ENCODE data around the gene ECSCR.
A peak's percentile ranks its signal among the peaks of the same experiment; 100 is the strongest.
"Not testable (repeated sequence)": the region's sequence is repeated elsewhere in the genome, so short reads cannot be mapped to it uniquely, and the experiment has no call there.

Gene ECSCR

DNA sequence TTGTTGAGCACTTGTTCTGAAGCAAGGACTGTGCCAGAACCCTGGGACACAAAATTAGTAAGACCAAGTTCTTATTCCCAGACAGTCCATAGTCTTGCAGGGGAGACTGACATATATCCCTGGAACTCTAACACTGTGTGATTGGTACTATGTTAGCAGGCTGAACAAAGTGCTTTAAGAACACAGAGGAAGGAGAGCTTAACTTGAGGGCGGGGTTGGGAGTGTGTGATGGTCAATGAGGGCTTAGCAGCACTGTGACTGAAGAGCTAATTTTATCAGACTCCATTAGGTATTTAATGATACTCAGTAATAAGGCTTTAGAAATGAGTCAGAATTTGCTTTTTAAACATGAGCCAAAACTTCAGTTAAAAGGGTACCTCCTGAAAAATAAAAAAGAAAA lies 43.8 kb downstream of the ECSCR start:
- Mint-ChIP-seq H3K27me3 (ENCODE audit: low read depth) (no peaks in the 10 kb centered on the region), H3K27ac (no peak overlapping the region), H3K4me3 (no peak overlapping the region), H3K36me3 (ENCODE audit: low read depth) (peaks cover 23% of the 10 kb centered on the region), H3K9me3 (no peaks in the 10 kb centered on the region), H3K4me1 (ENCODE audit: low read depth) (peaks cover 42% of the 10 kb centered on the region)
- no peak for DNase-seq (ENCODE audit: low spot score)

DNA sequence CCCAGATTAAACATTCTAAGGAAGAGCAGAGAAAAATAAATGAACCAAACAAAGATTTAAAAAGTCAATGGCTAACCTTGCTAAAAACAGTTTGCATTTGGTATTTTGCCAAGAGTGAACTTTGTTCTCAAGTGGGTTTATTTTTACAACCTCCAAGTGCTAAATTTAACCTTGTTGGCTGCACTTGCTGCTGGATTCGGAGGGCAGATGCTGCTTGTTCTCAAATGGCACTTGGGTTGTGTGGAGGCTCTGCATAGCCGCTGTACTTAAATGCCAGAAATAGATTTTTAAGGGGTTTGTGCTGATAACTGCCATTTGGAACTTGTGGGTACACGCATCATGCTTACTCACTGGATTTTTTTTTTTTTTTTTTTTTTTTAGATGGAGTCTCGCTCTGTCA lies 45.3 kb downstream of the ECSCR start:
- H3K4me1 Mint-ChIP-seq (ENCODE audit: low read depth), result peaks cover 51% of the 10 kb centered on the region
- H3K27ac Mint-ChIP-seq, result peak overlapping the region; percentile 14
- H3K9me3 Mint-ChIP-seq, result no peaks in the 10 kb centered on the region
- H3K27me3 Mint-ChIP-seq (ENCODE audit: low read depth), result no peaks in the 10 kb centered on the region
- H3K4me3 Mint-ChIP-seq, result no peak overlapping the region
- peaks cover 16% of the 10 kb centered on the region for H3K36me3 Mint-ChIP-seq (ENCODE audit: low read depth)
- DNase-seq (ENCODE audit: low spot score), result peak; percentile 15

DNA sequence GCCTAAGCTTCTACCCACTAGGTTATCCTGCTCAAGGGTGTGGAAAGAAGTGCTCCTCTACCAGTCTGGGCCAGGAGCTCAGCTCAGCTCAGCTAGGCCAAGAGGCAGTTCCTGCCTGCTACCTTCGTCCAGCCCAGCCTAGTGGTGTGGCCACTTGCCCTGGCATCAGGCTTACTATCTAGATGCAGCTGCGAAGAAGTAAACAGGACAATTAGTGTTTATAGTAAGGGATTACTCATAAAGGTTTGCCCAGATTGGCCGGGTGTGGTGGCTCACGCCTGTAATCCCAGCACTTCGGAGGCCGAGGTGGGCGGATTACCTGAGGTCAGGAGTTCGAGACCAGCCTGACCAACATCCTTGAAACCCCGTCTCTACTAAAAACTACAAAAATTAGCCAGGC lies 45.9 kb downstream of the ECSCR start:
- Mint-ChIP-seq H3K27ac (peak overlapping the region; percentile 89), H3K4me1 (ENCODE audit: low read depth) (peaks cover 51% of the 10 kb centered on the region), H3K9me3 (no peaks in the 10 kb centered on the region)

DNA sequence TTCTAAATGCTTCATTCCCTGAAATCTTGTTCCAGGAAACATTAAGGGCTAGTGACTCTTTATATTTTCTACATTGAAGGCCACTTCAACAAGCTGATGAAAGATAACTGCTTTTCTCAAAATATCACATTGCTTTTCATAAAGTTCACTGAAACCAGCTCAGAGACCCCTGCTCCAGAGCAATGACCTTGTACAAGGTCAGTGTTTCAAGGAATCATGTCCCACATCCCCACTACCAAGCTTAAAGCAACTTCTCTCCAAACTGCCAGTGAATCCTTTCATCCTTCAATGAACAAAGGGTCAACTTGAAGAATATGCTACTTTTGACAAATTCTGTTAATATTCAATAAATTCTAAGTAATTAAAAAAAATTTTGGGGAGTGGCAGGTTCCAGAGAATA lies 46.7 kb downstream of the ECSCR start:
- Mint-ChIP-seq H3K27ac (peak overlapping the region; percentile 89), H3K36me3 (ENCODE audit: low read depth) (peaks cover 17% of the 10 kb centered on the region), H3K4me1 (ENCODE audit: low read depth) (peaks cover 54% of the 10 kb centered on the region), H3K4me3 (peak overlapping the region; percentile 71), H3K27me3 (ENCODE audit: low read depth) (no peaks in the 10 kb centered on the region), H3K9me3 (no peaks in the 10 kb centered on the region)
- DNase-seq (ENCODE audit: low spot score), result no peak

More for the DNA sequence above, 45.9 kb downstream of the ECSCR start:
- no peak overlapping the region for H3K4me3 Mint-ChIP-seq
- H3K36me3 Mint-ChIP-seq (ENCODE audit: low read depth), result peaks cover 18% of the 10 kb centered on the region
- DNase-seq (ENCODE audit: low spot score), result no peak
- H3K27me3 Mint-ChIP-seq (ENCODE audit: low read depth), result no peaks in the 10 kb centered on the region

DNA sequence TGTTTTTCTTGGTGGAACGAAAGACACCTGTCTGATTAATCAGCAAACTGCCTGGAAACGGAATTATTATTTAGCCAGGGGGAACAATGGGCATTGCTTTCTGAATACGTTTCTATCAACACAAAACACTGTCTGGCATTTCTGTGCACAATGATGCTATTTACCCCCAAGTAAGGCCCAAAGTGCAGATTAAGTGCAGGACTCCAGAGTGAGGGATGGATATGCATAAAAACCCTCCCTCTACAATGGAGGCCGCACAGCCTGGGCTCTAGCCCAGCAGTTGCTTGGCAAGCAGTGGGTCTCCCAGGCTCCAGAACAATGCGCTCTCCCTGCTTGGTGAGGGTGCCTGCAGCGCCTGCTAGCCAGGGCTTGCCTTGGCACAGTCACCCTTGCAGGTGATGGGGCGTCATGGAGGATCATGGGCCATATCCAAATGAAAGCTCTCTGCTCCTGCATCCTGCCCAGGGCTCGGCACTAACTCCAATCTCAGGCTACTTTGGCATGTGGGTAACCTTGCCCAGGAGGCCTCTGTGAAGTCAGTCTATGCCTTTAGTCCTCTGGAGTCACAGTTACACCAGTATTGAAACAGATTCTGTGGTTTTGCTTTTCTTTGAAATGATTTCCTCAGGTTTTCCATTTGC lies 47.2 kb downstream of the ECSCR start:
- Mint-ChIP-seq H3K27ac (peak overlapping the region; percentile 89), H3K4me1 (ENCODE audit: low read depth) (peaks cover 54% of the 10 kb centered on the region), H3K27me3 (ENCODE audit: low read depth) (no peaks in the 10 kb centered on the region), H3K36me3 (ENCODE audit: low read depth) (peaks cover 15% of the 10 kb centered on the region), H3K9me3 (no peaks in the 10 kb centered on the region), H3K4me3 (peak overlapping the region; percentile 71)
- peak; percentile 66 for DNase-seq (ENCODE audit: low spot score)

DNA sequence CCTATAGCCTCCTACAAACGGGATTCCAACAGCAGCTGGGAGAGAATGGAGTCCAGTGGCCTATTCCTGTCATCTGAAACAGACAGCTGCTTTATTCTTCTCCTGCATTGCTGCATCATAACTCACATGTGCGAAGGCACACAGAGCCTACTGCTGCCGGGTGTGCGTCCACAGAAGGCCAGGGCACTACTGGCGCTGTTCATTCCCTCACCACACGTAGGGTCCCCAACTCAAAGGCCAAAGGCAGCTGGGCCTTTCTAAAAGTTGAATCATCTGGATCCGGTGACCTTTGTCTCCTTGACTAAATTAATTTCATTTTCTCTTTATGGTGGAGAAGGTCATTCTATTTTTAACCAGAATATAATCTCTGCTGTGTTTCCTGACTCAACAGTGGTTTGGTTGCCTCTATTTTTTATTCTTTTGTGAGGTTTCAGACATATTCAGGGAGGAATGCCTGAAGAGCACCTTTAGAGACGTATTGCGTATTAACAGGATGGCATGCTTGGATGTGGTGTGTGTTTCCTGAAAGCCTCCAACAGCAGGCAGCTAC lies 47.9 kb downstream of the ECSCR start:
- DNase-seq (ENCODE audit: low spot score), result peak; percentile 31
- Mint-ChIP-seq H3K27ac (peak overlapping the region; percentile 89), H3K4me3 (peak overlapping the region; percentile 71), H3K36me3 (ENCODE audit: low read depth) (peaks cover 14% of the 10 kb centered on the region), H3K4me1 (ENCODE audit: low read depth) (peaks cover 54% of the 10 kb centered on the region), H3K27me3 (ENCODE audit: low read depth) (no peaks in the 10 kb centered on the region), H3K9me3 (no peaks in the 10 kb centered on the region)

DNA sequence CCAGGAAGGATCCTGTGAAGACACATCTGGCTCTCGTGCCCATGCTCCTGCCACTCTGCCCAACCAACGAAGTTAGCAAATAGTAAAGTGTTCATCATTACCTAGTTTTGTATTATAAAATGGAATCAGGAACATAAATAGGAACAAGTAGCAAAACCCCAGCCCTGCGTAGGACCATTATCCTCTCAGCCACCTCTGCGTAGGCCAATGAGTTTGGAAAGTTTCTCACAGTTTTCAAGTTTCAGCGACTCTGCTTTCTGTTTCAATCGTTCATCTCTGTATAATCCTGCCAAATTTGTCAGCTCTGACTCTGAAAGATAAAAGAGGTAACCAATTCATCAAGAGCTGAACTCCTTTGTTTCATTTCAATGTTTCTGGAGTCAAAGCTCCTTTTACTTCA lies 48.6 kb downstream of the ECSCR start:
- peak; percentile 23 for DNase-seq (ENCODE audit: low spot score)
- peaks cover 13% of the 10 kb centered on the region for H3K36me3 Mint-ChIP-seq (ENCODE audit: low read depth)
- peak overlapping the region; percentile 89 for H3K27ac Mint-ChIP-seq
- H3K4me1 Mint-ChIP-seq (ENCODE audit: low read depth), result peaks cover 51% of the 10 kb centered on the region
- no peaks in the 10 kb centered on the region for H3K27me3 Mint-ChIP-seq (ENCODE audit: low read depth)
- no peaks in the 10 kb centered on the region for H3K9me3 Mint-ChIP-seq
- peak overlapping the region; percentile 71 for H3K4me3 Mint-ChIP-seq

DNA sequence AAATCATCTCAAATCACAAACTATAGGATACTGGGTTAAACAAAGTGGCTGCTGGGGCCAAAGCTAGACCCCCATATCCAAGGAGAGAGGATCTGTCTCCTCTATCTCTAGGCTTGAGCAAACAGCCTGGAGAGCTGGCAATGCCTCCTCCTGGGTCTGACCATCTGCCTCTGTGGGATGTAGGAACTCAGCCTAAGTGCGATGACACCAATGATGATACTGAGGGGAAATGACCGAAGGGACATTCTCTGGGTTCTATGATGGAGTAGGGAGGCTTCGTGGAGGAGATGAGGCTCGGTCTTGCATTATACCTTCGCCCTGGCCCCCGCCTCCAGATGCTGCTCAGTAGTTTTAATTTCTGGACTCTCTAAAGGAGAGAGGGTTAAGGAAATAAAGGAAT lies 49.4 kb downstream of the ECSCR start:
- Mint-ChIP-seq H3K27ac (peak overlapping the region; percentile 89), H3K4me3 (peak overlapping the region; percentile 71), H3K27me3 (ENCODE audit: low read depth) (no peaks in the 10 kb centered on the region), H3K9me3 (no peaks in the 10 kb centered on the region), H3K36me3 (ENCODE audit: low read depth) (peaks cover 7% of the 10 kb centered on the region), H3K4me1 (ENCODE audit: low read depth) (peaks cover 45% of the 10 kb centered on the region)
- DNase-seq (ENCODE audit: low spot score), result no peak

DNA sequence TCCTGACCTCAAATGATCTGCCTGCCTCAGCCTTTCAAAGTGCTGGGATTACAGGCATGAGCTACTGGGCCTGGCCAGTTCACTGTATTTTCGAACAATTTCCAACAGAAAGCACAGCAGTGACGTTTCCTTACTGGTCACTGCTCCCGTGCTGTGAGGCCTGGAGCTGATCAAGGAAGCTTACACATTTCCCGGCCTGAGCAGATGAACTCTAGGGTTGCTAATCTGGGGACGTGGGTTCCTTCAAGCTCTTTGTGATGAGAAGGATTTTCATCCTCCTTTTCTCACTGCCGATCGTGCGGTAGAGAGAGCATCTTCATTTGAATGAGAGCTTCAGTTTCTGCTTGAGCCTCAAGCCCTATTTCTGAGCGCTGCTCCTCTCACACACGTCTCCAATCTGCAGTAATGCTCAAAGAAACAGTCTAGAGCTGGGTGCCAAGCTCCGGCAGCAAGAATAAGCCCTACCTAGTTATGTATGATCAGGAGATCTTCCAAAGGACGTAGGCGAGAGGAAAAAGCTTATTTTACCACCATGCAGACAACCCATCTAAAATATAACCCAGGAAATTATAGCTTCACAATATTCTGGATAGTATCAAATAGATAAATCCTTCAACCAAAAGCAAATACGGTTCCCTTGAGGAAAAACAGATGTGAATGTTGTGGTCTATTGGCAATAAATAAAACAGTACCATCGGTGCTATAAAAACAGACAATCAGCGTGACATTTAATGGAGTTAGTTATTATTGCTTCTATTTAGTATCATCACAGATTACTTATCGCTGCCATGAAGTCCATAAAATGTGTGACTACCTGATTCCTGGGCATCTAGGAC lies 51.3 kb downstream of the ECSCR start:
- H3K36me3 Mint-ChIP-seq (ENCODE audit: low read depth), result peaks cover 7% of the 10 kb centered on the region
- H3K4me1 Mint-ChIP-seq (ENCODE audit: low read depth), result peaks cover 50% of the 10 kb centered on the region
- H3K9me3 Mint-ChIP-seq, result no peaks in the 10 kb centered on the region
- H3K4me3 Mint-ChIP-seq, result no peak overlapping the region
- no peak overlapping the region for H3K27ac Mint-ChIP-seq
- no peak for DNase-seq (ENCODE audit: low spot score)
- H3K27me3 Mint-ChIP-seq (ENCODE audit: low read depth), result no peaks in the 10 kb centered on the region

DNA sequence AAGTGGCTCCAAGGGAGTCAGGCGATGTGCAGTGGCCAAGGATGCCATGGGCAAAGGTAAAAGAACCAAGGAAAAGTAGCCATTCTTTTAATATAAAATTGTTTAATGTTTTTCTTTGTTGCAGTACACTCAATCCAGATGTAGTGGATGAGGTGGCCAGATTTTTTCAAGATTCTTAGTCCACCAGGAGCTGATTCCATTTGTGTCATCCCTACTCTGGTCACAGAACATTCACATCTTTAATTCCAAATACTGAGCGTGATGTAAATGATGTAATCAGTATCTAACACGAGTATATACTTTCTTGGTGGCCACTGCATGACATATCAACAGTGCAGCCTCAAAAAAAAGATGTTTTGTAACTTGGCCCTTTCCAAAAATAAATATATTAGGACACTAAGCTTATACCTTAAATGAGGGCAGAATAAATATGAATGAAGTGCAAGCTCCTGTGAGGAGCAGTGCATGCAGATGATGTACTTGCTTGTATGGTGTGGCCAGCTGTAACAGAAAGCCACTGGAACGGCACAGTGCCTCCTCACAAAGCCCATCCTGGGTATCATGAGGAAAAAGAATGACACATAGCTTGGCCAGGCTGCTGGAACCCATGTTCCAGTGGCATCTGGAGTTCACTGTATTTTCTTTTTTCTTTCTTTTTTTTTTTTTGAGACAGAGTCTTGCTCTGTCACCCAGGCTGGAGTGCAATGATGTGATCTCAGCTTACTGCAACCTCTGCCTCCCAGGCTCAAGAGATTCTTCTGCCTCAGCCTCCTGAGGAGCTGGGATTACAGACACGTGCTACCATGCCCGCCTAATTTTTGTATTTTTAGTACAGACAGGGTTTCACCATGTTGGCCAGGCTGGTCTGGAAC lies 52.2 kb downstream of the ECSCR start:
- no peak overlapping the region for H3K4me3 Mint-ChIP-seq
- peaks cover 7% of the 10 kb centered on the region for H3K36me3 Mint-ChIP-seq (ENCODE audit: low read depth)
- H3K27ac Mint-ChIP-seq, result no peak overlapping the region
- peaks cover 41% of the 10 kb centered on the region for H3K4me1 Mint-ChIP-seq (ENCODE audit: low read depth)
- no peaks in the 10 kb centered on the region for H3K27me3 Mint-ChIP-seq (ENCODE audit: low read depth)
- no peak for DNase-seq (ENCODE audit: low spot score)
- no peaks in the 10 kb centered on the region for H3K9me3 Mint-ChIP-seq

DNA sequence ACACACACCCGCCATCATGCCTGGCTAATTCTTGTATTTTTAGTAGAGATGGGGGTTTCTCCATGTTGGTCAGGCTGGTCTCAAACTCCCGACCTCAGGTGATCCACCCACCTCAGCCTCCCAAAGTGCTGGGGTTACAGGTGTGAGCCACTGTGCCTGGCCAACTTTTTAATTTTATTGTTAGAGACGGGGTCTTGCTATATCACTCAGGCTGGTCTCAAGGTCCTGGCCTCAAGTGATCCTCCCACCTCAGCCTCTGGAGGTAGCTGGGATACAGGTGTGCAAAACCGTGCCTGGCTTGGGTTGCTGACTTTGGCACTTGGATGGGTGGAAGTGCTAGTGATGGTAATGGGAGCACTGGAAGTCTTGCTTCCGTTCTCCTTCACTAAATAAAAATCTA lies 53.4 kb downstream of the ECSCR start:
- H3K27me3 Mint-ChIP-seq (ENCODE audit: low read depth); H3K36me3 Mint-ChIP-seq (ENCODE audit: low read depth); DNase-seq (ENCODE audit: low spot score); H3K27ac Mint-ChIP-seq; H3K9me3 Mint-ChIP-seq; H3K4me3 Mint-ChIP-seq: not testable (repeated sequence)
- peaks cover 36% of the 10 kb centered on the region for H3K4me1 Mint-ChIP-seq (ENCODE audit: low read depth)

DNA sequence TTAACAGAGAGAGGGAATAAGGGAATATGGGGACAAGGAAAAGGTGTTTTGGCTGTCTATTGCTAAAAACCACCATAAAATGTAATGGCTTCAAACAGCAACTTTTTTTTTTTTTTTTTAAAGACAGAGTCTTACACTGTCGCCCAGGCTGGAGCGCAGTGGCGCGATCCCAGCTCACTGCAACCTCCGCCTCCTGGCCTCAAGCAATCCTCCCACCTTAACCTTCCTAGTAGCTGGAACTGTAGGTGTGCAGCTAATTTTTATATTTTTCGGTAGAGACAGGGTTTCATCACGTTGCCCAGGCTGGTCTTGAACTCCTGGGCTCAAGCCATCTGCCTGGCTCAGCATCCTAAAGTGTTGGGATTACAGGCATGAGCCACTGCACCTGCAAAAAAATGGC lies 54.4 kb downstream of the ECSCR start:
- Mint-ChIP-seq H3K4me3 (no peak overlapping the region), H3K4me1 (ENCODE audit: low read depth) (peaks cover 35% of the 10 kb centered on the region), H3K27ac (no peak overlapping the region), H3K27me3 (ENCODE audit: low read depth) (no peaks in the 10 kb centered on the region), H3K36me3 (ENCODE audit: low read depth) (peaks cover 5% of the 10 kb centered on the region), H3K9me3 (no peaks in the 10 kb centered on the region)
- DNase-seq (ENCODE audit: low spot score), result no peak

DNA sequence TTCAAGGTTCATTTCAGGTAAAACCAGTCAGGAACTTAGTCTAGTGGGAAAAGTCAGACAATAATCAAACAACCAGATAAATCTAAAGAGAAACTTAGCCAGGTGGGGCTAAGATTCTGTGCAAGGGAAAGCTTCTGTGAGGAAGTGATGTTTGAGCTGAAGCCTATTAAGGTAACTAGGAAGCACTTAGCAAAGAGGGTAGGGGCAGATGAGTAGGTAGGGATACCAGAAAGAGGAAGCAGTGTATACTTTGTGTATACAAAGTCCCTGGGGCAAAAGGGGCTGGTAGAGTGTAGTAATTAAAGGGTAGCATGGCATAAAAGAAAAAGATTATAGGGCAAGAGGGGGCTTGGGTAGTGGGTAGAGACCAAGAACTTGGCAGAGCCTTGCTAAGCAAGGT lies 55.0 kb downstream of the ECSCR start:
- H3K9me3 Mint-ChIP-seq, result no peaks in the 10 kb centered on the region

More for the DNA sequence above, 55.0 kb downstream of the ECSCR start:
- H3K27ac Mint-ChIP-seq, result peak overlapping the region; percentile 10
- H3K27me3 Mint-ChIP-seq (ENCODE audit: low read depth), result no peaks in the 10 kb centered on the region
- peaks cover 5% of the 10 kb centered on the region for H3K36me3 Mint-ChIP-seq (ENCODE audit: low read depth)
- DNase-seq (ENCODE audit: low spot score), result no peak
- no peak overlapping the region for H3K4me3 Mint-ChIP-seq
- peaks cover 35% of the 10 kb centered on the region for H3K4me1 Mint-ChIP-seq (ENCODE audit: low read depth)
